HEK293 (cell line): ENCODE data around the gene SLC16A7.

Experiments
- CTCF ChIA-PET: fragments of 350-600 bp; formaldehyde crosslinking; extraction: SDS; loops from one replicate; lab custom pipeline; 2021; ENCODE audit warnings: antibody characterized with exemption; lab: Yijun Ruan, JAX
- POLR2A ChIA-PET: fragments of 300-600 bp; formaldehyde crosslinking; extraction: SDS; loops from one replicate; lab custom pipeline; 2020; ENCODE audit warnings: antibody characterized with exemption, inconsistent platforms; lab: Yijun Ruan, JAX
- H3K27ac ChIP-seq: fragments of 200-500 bp; sonication (Bioruptor generic); 2 replicates; pipeline ENCODE4 v1.5.1; 2014; ENCODE audit warnings: low read depth, low read length, control low read depth, inconsistent platforms; ENCODE audit errors: extremely low read depth
- H3K36me3 ChIP-seq, 2 experiments: fragments of 200-500 bp in 1 of 2; sonication (Bioruptor generic) in 1 of 2; 1 replicate in 1 of 2; 2 replicates in 1 of 2; pipeline ENCODE4 v1.5.1; 2014 to 2017; ENCODE audit warnings: inconsistent platforms in 2 of 2, low read length in 2 of 2; ENCODE audit not compliant: control insufficient read depth in 2 of 2, insufficient read depth in 1 of 2
- H3K4me1 ChIP-seq: fragments of 200-500 bp; sonication (Bioruptor generic); 2 replicates; pipeline ENCODE4 v1.5.1; 2014; ENCODE audit warnings: mild to moderate bottlenecking, low read length, inconsistent platforms; ENCODE audit not compliant: control insufficient read depth, insufficient read depth
- H3K4me3 ChIP-seq: 2 replicates; pipeline ENCODE4 v1.5.1; 2011; ENCODE audit warnings: low read depth, mild to moderate bottlenecking, control low read depth, low read length, moderate library complexity
- H3K9me3 ChIP-seq: fragments of 200-500 bp; sonication (Bioruptor generic); 2 replicates; pipeline ENCODE4 v1.5.1; 2014; ENCODE audit warnings: low read depth, low read length, inconsistent platforms; ENCODE audit not compliant: control insufficient read depth, insufficient read depth
- EGR2 ChIP-seq: fragments of 450-650 bp; formaldehyde crosslinking; IDR thresholded peaks from 2 replicates; pipeline ENCODE4 v1.5.1; 2016; ENCODE audit warnings: low read depth, missing biosample characterization, missing genetic modification characterization
- GFI1B ChIP-seq: fragments of 450-650 bp; formaldehyde crosslinking; IDR thresholded peaks from 2 replicates; pipeline ENCODE4 v1.5.1; 2016; ENCODE audit warnings: missing biosample characterization, missing genetic modification characterization
- HOXA7 ChIP-seq: sonication (generic); formaldehyde crosslinking; IDR thresholded peaks from 2 replicates; pipeline ENCODE4 v1.8.1; 2022; ENCODE audit warnings: missing genetic modification reagents, borderline replicate concordance
- HOXD13 ChIP-seq: sonication (generic); formaldehyde crosslinking; IDR thresholded peaks from 2 replicates; pipeline ENCODE4 v1.8.0; 2022; ENCODE audit warnings: missing genetic modification reagents, borderline replicate concordance
- KLF7 ChIP-seq: fragments of 450-650 bp; formaldehyde crosslinking; IDR thresholded peaks from 2 replicates; pipeline ENCODE4 v1.5.1; 2016; ENCODE audit warnings: missing biosample characterization, missing genetic modification characterization, borderline replicate concordance
- PRDM1 ChIP-seq: fragments of 450-650 bp; formaldehyde crosslinking; IDR thresholded peaks from 2 replicates; pipeline ENCODE4; 2016; ENCODE audit warnings: missing biosample characterization, missing genetic modification characterization
- ZBTB17 ChIP-seq: fragments of 450-650 bp; formaldehyde crosslinking; IDR thresholded peaks from 2 replicates; pipeline ENCODE4 v1.5.1; 2016; ENCODE audit warnings: missing biosample characterization, missing genetic modification characterization
- ZBTB7A ChIP-seq: fragments of 450-650 bp; formaldehyde crosslinking; IDR thresholded peaks from 2 replicates; pipeline ENCODE4 v1.5.1; 2016; ENCODE audit warnings: low read depth, missing biosample characterization, missing genetic modification characterization
- ZFHX2 ChIP-seq: fragments of 450-650 bp; formaldehyde crosslinking; conservative IDR thresholded peaks from 2 replicates; pipeline ENCODE4 v1.5.1; 2016; ENCODE audit warnings: missing biosample characterization, missing genetic modification characterization
- ZFP37 ChIP-seq: fragments of 450-650 bp; formaldehyde crosslinking; IDR thresholded peaks from 2 replicates; pipeline ENCODE4 v1.5.1; 2016; ENCODE audit warnings: missing biosample characterization, missing genetic modification characterization
- ZNF211 ChIP-seq: fragments of 450-650 bp; formaldehyde crosslinking; IDR thresholded peaks from 2 replicates; pipeline ENCODE4 v1.5.1; 2016; ENCODE audit warnings: low read depth, missing biosample characterization, missing genetic modification characterization
- ZNF24 ChIP-seq: fragments of 450-650 bp; formaldehyde crosslinking; IDR thresholded peaks from 2 replicates; pipeline ENCODE4 v1.5.1; 2016; ENCODE audit warnings: missing biosample characterization, missing genetic modification characterization
- ZNF248 ChIP-seq: fragments of 450-650 bp; formaldehyde crosslinking; IDR thresholded peaks from 2 replicates; pipeline ENCODE4 v1.5.1; 2017; ENCODE audit warnings: missing biosample characterization, missing genetic modification characterization
- ZNF366 ChIP-seq: fragments of 450-650 bp; formaldehyde crosslinking; conservative IDR thresholded peaks from 2 replicates; pipeline ENCODE4 v1.5.1; 2016; ENCODE audit warnings: missing biosample characterization, missing genetic modification characterization
- ZNF37A ChIP-seq: fragments of 450-650 bp; IDR thresholded peaks from 2 replicates; pipeline ENCODE4 v1.5.1; 2018; ENCODE audit warnings: missing biosample characterization, missing genetic modification characterization
- ZNF48 ChIP-seq: fragments of 450-650 bp; formaldehyde crosslinking; IDR thresholded peaks from 2 replicates; pipeline ENCODE4 v1.5.1; 2016; ENCODE audit warnings: missing biosample characterization, missing genetic modification characterization
- ZNF555 ChIP-seq: fragments of 450-650 bp; formaldehyde crosslinking; conservative IDR thresholded peaks from 2 replicates; pipeline ENCODE4 v1.5.1; 2017; ENCODE audit warnings: missing biosample characterization, mild to moderate bottlenecking, missing genetic modification characterization, inconsistent platforms
- ZNF621 ChIP-seq: fragments of 450-650 bp; formaldehyde crosslinking; IDR thresholded peaks from 2 replicates; pipeline ENCODE4 v1.5.1; 2017; ENCODE audit warnings: missing biosample characterization, missing genetic modification characterization
- ZNF701 ChIP-seq: fragments of 450-650 bp; formaldehyde crosslinking; IDR thresholded peaks from 2 replicates; pipeline ENCODE4 v1.5.1; 2016; ENCODE audit warnings: missing biosample characterization, missing genetic modification characterization
- ZNF707 ChIP-seq: fragments of 450-650 bp; formaldehyde crosslinking; IDR thresholded peaks from 2 replicates; pipeline ENCODE4 v1.5.1; 2016; ENCODE audit warnings: missing biosample characterization, missing genetic modification characterization
- ZNF792 ChIP-seq: fragments of 450-650 bp; formaldehyde crosslinking; IDR thresholded peaks from 2 replicates; pipeline ENCODE4 v1.5.1; 2016; ENCODE audit warnings: missing biosample characterization, missing genetic modification characterization
- ZSCAN23 ChIP-seq: fragments of 450-650 bp; formaldehyde crosslinking; IDR thresholded peaks from 2 replicates; pipeline ENCODE4 v1.5.1; 2016; ENCODE audit warnings: missing biosample characterization, missing genetic modification characterization
- TF ChIP-seq, protein P1 (sequence below): fragments of 450-650 bp; formaldehyde crosslinking; IDR thresholded peaks from 2 replicates; pipeline ENCODE4 v1.5.1; 2016; ENCODE audit warnings: missing biosample characterization, missing genetic modification characterization, borderline replicate concordance
- TF ChIP-seq, protein P2 (sequence below): IDR thresholded peaks from 2 replicates; pipeline ENCODE4 v1.6.1; 2011; ENCODE audit warnings: mild to moderate bottlenecking, low read depth, low read length, borderline replicate concordance
- TF ChIP-seq, protein P3 (sequence below): fragments of 450-650 bp; IDR thresholded peaks from 2 replicates; pipeline ENCODE4 v1.5.1; 2018; ENCODE audit warnings: missing biosample characterization, missing genetic modification characterization
- TF ChIP-seq, protein P4 (sequence below): fragments of 450-650 bp; formaldehyde crosslinking; IDR thresholded peaks from 2 replicates; pipeline ENCODE4 v1.5.1; 2016; ENCODE audit warnings: missing biosample characterization, missing genetic modification characterization, borderline replicate concordance
- TF ChIP-seq, protein P5 (sequence below): fragments of 450-650 bp; formaldehyde crosslinking; IDR thresholded peaks from 2 replicates; pipeline ENCODE4 v1.5.1; 2016; ENCODE audit warnings: missing biosample characterization, missing genetic modification characterization

Gene SLC16A7

DNA sequence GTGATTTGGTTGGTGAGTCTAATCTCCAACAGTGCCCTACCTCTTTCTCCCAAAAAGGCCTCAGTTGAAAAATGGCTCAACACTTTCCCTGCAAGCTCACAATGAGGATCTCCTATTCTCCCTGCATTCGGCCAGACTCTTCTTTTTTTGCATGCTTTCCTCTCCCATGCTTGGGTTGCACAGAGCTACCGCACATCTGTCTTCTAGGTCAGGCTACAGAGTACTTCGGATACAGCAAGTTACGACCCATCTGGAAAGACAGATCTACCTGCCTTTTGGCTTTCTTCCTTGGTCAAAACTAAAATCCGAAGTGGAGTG, 305 bp upstream of the SLC16A7 start:
- Histone ChIP-seq H3K4me1 (no peaks in the 10 kb centered on the region), H3K9me3 (no peaks in the 10 kb centered on the region), H3K27ac (no peak overlapping the region; the same call in 1 of the 2 replicates), H3K4me3 (peak overlapping the region; percentile 66), H3K36me3 (no peaks in the 10 kb centered on the region)
- ChIA-PET POLR2A (interaction anchor here (0.7 to 1.3 kb wide), 3 partner anchors 12 to 56 kb away, joined by 4 to 5 read pairs (median 4); no protein-coding TSS in a partner anchor), CTCF (interaction anchor here (1.0 kb wide), 1 partner anchor 194 kb away, joined by 6 read pairs; no protein-coding TSS in a partner anchor)
- no peak for TF ChIP-seq ZNF707 (tag by site-specific recombination)
- TF ChIP-seq ZNF555 (tag by site-specific recombination) = no peak
- peak; percentile 58; the same call in 1 of the 2 replicates for TF ChIP-seq ZNF366 (tag by site-specific recombination)
- TF ChIP-seq ZFHX2 (tag by site-specific recombination) = no peak
- no peak for TF ChIP-seq ZNF24
- no peak for TF ChIP-seq GFI1B (tag by site-specific recombination)
- no peak for TF ChIP-seq ZNF37A (tag by site-specific recombination)
- TF ChIP-seq, protein P1, sequence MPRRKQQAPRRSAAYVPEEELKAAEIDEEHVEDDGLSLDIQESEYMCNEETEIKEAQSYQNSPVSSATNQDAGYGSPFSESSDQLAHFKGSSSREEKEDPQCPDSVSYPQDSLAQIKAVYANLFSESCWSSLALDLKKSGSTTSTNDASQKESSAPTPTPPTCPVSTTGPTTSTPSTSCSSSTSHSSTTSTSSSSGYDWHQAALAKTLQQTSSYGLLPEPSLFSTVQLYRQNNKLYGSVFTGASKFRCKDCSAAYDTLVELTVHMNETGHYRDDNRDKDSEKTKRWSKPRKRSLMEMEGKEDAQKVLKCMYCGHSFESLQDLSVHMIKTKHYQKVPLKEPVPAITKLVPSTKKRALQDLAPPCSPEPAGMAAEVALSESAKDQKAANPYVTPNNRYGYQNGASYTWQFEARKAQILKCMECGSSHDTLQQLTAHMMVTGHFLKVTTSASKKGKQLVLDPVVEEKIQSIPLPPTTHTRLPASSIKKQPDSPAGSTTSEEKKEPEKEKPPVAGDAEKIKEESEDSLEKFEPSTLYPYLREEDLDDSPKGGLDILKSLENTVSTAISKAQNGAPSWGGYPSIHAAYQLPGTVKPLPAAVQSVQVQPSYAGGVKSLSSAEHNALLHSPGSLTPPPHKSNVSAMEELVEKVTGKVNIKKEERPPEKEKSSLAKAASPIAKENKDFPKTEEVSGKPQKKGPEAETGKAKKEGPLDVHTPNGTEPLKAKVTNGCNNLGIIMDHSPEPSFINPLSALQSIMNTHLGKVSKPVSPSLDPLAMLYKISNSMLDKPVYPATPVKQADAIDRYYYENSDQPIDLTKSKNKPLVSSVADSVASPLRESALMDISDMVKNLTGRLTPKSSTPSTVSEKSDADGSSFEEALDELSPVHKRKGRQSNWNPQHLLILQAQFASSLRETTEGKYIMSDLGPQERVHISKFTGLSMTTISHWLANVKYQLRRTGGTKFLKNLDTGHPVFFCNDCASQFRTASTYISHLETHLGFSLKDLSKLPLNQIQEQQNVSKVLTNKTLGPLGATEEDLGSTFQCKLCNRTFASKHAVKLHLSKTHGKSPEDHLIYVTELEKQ = no peak
- no peak for TF ChIP-seq ZFP37 (tag by site-specific recombination)
- TF ChIP-seq KLF7 (tag by site-specific recombination) = no peak
- TF ChIP-seq, protein P2, sequence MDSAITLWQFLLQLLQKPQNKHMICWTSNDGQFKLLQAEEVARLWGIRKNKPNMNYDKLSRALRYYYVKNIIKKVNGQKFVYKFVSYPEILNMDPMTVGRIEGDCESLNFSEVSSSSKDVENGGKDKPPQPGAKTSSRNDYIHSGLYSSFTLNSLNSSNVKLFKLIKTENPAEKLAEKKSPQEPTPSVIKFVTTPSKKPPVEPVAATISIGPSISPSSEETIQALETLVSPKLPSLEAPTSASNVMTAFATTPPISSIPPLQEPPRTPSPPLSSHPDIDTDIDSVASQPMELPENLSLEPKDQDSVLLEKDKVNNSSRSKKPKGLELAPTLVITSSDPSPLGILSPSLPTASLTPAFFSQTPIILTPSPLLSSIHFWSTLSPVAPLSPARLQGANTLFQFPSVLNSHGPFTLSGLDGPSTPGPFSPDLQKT = no peak
- no peak for TF ChIP-seq HOXD13 (CRISPR knock-in tag)
- TF ChIP-seq, protein P3, sequence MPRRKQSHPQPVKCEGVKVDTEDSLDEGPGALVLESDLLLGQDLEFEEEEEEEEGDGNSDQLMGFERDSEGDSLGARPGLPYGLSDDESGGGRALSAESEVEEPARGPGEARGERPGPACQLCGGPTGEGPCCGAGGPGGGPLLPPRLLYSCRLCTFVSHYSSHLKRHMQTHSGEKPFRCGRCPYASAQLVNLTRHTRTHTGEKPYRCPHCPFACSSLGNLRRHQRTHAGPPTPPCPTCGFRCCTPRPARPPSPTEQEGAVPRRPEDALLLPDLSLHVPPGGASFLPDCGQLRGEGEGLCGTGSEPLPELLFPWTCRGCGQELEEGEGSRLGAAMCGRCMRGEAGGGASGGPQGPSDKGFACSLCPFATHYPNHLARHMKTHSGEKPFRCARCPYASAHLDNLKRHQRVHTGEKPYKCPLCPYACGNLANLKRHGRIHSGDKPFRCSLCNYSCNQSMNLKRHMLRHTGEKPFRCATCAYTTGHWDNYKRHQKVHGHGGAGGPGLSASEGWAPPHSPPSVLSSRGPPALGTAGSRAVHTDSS (tag by site-specific recombination) = no peak
- TF ChIP-seq, protein P4, sequence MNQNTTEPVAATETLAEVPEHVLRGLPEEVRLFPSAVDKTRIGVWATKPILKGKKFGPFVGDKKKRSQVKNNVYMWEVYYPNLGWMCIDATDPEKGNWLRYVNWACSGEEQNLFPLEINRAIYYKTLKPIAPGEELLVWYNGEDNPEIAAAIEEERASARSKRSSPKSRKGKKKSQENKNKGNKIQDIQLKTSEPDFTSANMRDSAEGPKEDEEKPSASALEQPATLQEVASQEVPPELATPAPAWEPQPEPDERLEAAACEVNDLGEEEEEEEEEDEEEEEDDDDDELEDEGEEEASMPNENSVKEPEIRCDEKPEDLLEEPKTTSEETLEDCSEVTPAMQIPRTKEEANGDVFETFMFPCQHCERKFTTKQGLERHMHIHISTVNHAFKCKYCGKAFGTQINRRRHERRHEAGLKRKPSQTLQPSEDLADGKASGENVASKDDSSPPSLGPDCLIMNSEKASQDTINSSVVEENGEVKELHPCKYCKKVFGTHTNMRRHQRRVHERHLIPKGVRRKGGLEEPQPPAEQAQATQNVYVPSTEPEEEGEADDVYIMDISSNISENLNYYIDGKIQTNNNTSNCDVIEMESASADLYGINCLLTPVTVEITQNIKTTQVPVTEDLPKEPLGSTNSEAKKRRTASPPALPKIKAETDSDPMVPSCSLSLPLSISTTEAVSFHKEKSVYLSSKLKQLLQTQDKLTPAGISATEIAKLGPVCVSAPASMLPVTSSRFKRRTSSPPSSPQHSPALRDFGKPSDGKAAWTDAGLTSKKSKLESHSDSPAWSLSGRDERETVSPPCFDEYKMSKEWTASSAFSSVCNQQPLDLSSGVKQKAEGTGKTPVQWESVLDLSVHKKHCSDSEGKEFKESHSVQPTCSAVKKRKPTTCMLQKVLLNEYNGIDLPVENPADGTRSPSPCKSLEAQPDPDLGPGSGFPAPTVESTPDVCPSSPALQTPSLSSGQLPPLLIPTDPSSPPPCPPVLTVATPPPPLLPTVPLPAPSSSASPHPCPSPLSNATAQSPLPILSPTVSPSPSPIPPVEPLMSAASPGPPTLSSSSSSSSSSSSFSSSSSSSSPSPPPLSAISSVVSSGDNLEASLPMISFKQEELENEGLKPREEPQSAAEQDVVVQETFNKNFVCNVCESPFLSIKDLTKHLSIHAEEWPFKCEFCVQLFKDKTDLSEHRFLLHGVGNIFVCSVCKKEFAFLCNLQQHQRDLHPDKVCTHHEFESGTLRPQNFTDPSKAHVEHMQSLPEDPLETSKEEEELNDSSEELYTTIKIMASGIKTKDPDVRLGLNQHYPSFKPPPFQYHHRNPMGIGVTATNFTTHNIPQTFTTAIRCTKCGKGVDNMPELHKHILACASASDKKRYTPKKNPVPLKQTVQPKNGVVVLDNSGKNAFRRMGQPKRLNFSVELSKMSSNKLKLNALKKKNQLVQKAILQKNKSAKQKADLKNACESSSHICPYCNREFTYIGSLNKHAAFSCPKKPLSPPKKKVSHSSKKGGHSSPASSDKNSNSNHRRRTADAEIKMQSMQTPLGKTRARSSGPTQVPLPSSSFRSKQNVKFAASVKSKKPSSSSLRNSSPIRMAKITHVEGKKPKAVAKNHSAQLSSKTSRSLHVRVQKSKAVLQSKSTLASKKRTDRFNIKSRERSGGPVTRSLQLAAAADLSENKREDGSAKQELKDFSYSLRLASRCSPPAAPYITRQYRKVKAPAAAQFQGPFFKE = no peak
- TF ChIP-seq HOXA7 = no peak
- TF ChIP-seq ZNF621 (tag by site-specific recombination) = no peak
- no peak for TF ChIP-seq ZNF701 (tag by site-specific recombination)
- TF ChIP-seq ZNF248 = no peak
- TF ChIP-seq EGR2 = no peak
- TF ChIP-seq ZNF211 (tag by site-specific recombination) = no peak
- TF ChIP-seq ZNF792 = no peak
- TF ChIP-seq ZSCAN23 (tag by site-specific recombination) = no peak
- TF ChIP-seq PRDM1 (tag by site-specific recombination) = peak; percentile 83
- TF ChIP-seq, protein P5, sequence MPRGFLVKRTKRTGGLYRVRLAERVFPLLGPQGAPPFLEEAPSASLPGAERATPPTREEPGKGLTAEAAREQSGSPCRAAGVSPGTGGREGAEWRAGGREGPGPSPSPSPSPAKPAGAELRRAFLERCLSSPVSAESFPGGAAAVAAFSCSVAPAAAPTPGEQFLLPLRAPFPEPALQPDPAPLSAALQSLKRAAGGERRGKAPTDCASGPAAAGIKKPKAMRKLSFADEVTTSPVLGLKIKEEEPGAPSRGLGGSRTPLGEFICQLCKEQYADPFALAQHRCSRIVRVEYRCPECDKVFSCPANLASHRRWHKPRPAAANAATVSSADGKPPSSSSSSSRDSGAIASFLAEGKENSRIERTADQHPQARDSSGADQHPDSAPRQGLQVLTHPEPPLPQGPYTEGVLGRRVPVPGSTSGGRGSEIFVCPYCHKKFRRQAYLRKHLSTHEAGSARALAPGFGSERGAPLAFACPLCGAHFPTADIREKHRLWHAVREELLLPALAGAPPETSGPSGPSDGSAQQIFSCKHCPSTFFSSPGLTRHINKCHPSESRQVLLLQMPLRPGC (tag by site-specific recombination) = no peak
- peak; percentile 64 for TF ChIP-seq ZBTB17 (tag by site-specific recombination)
- no peak for TF ChIP-seq ZBTB7A (tag by site-specific recombination)
- TF ChIP-seq ZNF48 (tag by site-specific recombination) = no peak
